Measurements from ENCODE around the gene OR52E1. TPM values are rescaled to one million over a fixed set of nuclear protein-coding genes. Genes with fewer than 3 reads are reported as not detected.

Gene OR52E1
- polyA plus RNA-seq (not detected in 3 replicates), polyA minus RNA-seq (not detected in 3 replicates)
- not detected for polyA plus RNA-seq (2011; ENCODE audit: low read depth)
- not detected in 2 replicates for polyA plus RNA-seq (2011; cell fraction: cytosol; rRNA removed)
- polyA plus RNA-seq (2011; cell fraction: nucleus; rRNA removed), result not detected in 2 replicates
- not detected in 2 replicates for polyA plus RNA-seq (2012; ENCODE audit: low replicate concordance)
- not detected for polyA minus RNA-seq (2011; cell fraction: cytosol; rRNA and poly(A)+ RNA removed)
- polyA minus RNA-seq (2011; cell fraction: nucleus; rRNA and poly(A)+ RNA removed), result not detected in 2 replicates

GRCh38 chr11:5069272-5069671 is at the start of gene OR52E1:
Gene OR52E1 (plus strand): TSS chr11:5069572.
- Histone ChIP-seq H3K4me1 (ENCODE audit: control insufficient read depth, extremely low read depth, insufficient read depth, low read length) (no peaks in the 10 kb centered on the region), H3K79me2 (ENCODE audit: control insufficient read depth, insufficient read depth, low read length) (no peaks in the 10 kb centered on the region), H3K4me3 (ENCODE audit: control insufficient read depth in 2 of 3, extremely low read depth in 1 of 3, insufficient read depth in 2 of 3, low read depth in 1 of 3, low read length in 3 of 3) (no peak within 1 kb of the TSS), H3K27me3 (ENCODE audit: control insufficient read depth, extremely low read depth, insufficient read depth, low read length) (no peaks in the 10 kb centered on the region), H3K9ac (ENCODE audit: control insufficient read depth, extremely low read depth, insufficient read depth, low read length) (no peak within 1 kb of the TSS), H2AFZ (ENCODE audit: control insufficient read depth, low read length) (no peak within 1 kb of the TSS), H4K20me1 (ENCODE audit: control insufficient read depth, extremely low read depth, insufficient read depth, low read length) (no peaks in the 10 kb centered on the region), H3K4me2 (ENCODE audit: control insufficient read depth, extremely low read depth, insufficient read depth, low read depth, low read length) (no peak within 1 kb of the TSS), H3K9me1 (ENCODE audit: control insufficient read depth, extremely low read depth, insufficient read depth, low read length) (no peaks in the 10 kb centered on the region), H3K9me3 (ENCODE audit: control insufficient read depth, low read depth, low read length) (no peaks in the 10 kb centered on the region), H3K27ac (ENCODE audit: control insufficient read depth, insufficient read depth, low read length) (no peak within 1 kb of the TSS), H3K36me3 (ENCODE audit: control insufficient read depth in 2 of 2, extremely low read depth in 1 of 2, insufficient read depth in 2 of 2, low read length in 2 of 2) (no peaks in the 10 kb centered on the region)
- DNase-seq (ENCODE audit: low read depth, low spot score) (no peak), FAIRE-seq (no peak)
- dilution Hi-C loops (cut with MboI; ENCODE audit: extremely low pct_ligation_motif_present, low sequenced_read_pairs), result no loop called here
- TF ChIP-seq CTCF (optimal IDR thresholded peaks at IDR 0.05 in 1 of 3, IDR thresholded peaks at IDR 0.05 in 1 of 3, conservative IDR thresholded peaks at IDR 0.05 in 1 of 3; ENCODE audit: extremely low read depth in 1 of 3, insufficient read depth in 2 of 3, low read length in 3 of 3) (no peak), EZH2 (IDR thresholded peaks at IDR 0.05; ENCODE audit: low read length) (no peak)

GRCh38 chr11:5021996-5022395 is 47.4 kb upstream of the OR52E1 start:
- FAIRE-seq, result no peak
- dilution Hi-C loops (cut with MboI; ENCODE audit: extremely low pct_ligation_motif_present, low sequenced_read_pairs), result no loop called here
- no peaks in the 10 kb centered on the region for H3K9me1 ChIP-seq (ENCODE audit: control insufficient read depth, extremely low read depth, insufficient read depth, low read length)
- no peak overlapping the region for H3K9ac ChIP-seq (ENCODE audit: control insufficient read depth, extremely low read depth, insufficient read depth, low read length)
- TF ChIP-seq EZH2 (IDR thresholded peaks at IDR 0.05; ENCODE audit: low read length) (no peak), CTCF (optimal IDR thresholded peaks at IDR 0.05 in 1 of 3, IDR thresholded peaks at IDR 0.05 in 1 of 3, conservative IDR thresholded peaks at IDR 0.05 in 1 of 3; ENCODE audit: extremely low read depth in 1 of 3, insufficient read depth in 2 of 3, low read length in 3 of 3) (no peak)
- H4K20me1 ChIP-seq (ENCODE audit: control insufficient read depth, extremely low read depth, insufficient read depth, low read length), result no peaks in the 10 kb centered on the region
- no peaks in the 10 kb centered on the region for H3K27me3 ChIP-seq (ENCODE audit: control insufficient read depth, extremely low read depth, insufficient read depth, low read length)
- no peak overlapping the region for H3K27ac ChIP-seq (ENCODE audit: control insufficient read depth, insufficient read depth, low read length)
- H3K36me3 ChIP-seq (ENCODE audit: control insufficient read depth in 2 of 2, extremely low read depth in 1 of 2, insufficient read depth in 2 of 2, low read length in 2 of 2), result no peaks in the 10 kb centered on the region
- H3K4me3 ChIP-seq (ENCODE audit: control insufficient read depth in 2 of 3, extremely low read depth in 1 of 3, insufficient read depth in 2 of 3, low read depth in 1 of 3, low read length in 3 of 3), result no peak overlapping the region
- H3K79me2 ChIP-seq (ENCODE audit: control insufficient read depth, insufficient read depth, low read length), result no peaks in the 10 kb centered on the region
- H3K9me3 ChIP-seq (ENCODE audit: control insufficient read depth, low read depth, low read length), result no peaks in the 10 kb centered on the region
- no peak overlapping the region for H3K4me2 ChIP-seq (ENCODE audit: control insufficient read depth, extremely low read depth, insufficient read depth, low read depth, low read length)
- H2AFZ ChIP-seq (ENCODE audit: control insufficient read depth, low read length), result no peak overlapping the region
- DNase-seq (ENCODE audit: low read depth, low spot score), result no peak
- no peaks in the 10 kb centered on the region for H3K4me1 ChIP-seq (ENCODE audit: control insufficient read depth, extremely low read depth, insufficient read depth, low read length)

Measured in keratinocyte (primary cell).